Duodenal mucosa (tissue), 2 donors: ENCODE measurements around the gene SLC7A1.

ENCODE experiments used
- H3K27ac ChIP-seq: one replicate; pipeline ENCODE4 v1.7.0; 2013; ENCODE audit warnings: low read depth, low read length
- H3K27me3 ChIP-seq, 2 donors: one replicate each; pipeline ENCODE4 v1.7.0; 2013; ENCODE audit warnings: low read length in 2 of 2, control low read depth in 1 of 2; ENCODE audit not compliant: insufficient read depth in 2 of 2, control insufficient read depth in 1 of 2
- H3K36me3 ChIP-seq, 2 donors: one replicate each; pipeline ENCODE4 v1.7.0; 2013; ENCODE audit warnings: low read length in 2 of 2, control low read depth in 1 of 2; ENCODE audit not compliant: insufficient read depth in 2 of 2, control insufficient read depth in 1 of 2
- H3K4me1 ChIP-seq, 2 donors: one replicate each; pipeline ENCODE4 v1.7.0; 2013; ENCODE audit warnings: low read length in 2 of 2, control low read depth in 1 of 2; ENCODE audit not compliant: insufficient read depth in 2 of 2, control insufficient read depth in 1 of 2
- H3K4me3 ChIP-seq, 2 donors: one replicate each; pipeline ENCODE4 v1.7.0; 2013; ENCODE audit warnings: low read length in 2 of 2, low read depth in 1 of 2
- H3K9ac ChIP-seq, 2 donors: one replicate each; pipeline ENCODE4 v1.7.0; 2013; ENCODE audit warnings: low read length in 2 of 2, low read depth in 1 of 2
- H3K9me3 ChIP-seq, 2 donors: one replicate each; pipeline ENCODE4 v1.7.0; 2013; ENCODE audit warnings: low read length in 2 of 2, control low read depth in 1 of 2; ENCODE audit not compliant: control insufficient read depth in 1 of 2

SLC7A1 gene

DNA sequence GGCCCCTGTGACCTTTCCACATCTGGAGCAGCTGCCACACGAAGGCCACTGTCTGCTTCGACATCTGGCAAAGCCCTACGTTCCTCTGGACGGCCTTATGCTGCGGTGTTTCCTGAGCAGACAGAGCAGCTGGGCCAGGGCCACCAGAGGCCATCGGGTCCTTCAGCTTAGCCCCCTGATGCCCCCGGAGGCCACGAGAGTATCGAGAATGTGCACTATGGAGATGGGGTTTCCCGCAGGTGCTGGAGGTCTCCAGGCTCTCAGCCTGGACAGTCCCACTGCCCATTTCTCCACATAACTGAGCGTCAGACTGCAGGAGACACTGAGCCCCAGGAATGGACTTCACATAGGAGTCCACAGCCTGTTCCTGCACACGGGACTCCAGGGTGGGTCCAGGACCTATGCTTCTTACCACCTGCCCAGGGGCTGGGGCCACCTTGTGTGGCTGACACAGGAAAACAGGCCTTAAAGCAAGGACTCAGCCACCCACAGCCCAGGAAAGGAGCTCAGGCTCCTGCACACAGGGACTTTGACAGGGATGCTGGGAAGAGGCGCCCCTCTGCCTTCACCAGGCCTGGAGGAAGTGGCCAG is 80.7 kb downstream of the SLC7A1 start:
- Histone ChIP-seq H3K9ac (no peak overlapping the region), H3K27me3 (no peaks in the 10 kb centered on the region), H3K36me3 (peaks cover 31 to 71% of the 10 kb centered on the region in 2 donors), H3K9me3 (no peaks in the 10 kb centered on the region), H3K27ac (no peak overlapping the region), H3K4me3 (no peak overlapping the region), H3K4me1 (no peaks in the 10 kb centered on the region)

DNA sequence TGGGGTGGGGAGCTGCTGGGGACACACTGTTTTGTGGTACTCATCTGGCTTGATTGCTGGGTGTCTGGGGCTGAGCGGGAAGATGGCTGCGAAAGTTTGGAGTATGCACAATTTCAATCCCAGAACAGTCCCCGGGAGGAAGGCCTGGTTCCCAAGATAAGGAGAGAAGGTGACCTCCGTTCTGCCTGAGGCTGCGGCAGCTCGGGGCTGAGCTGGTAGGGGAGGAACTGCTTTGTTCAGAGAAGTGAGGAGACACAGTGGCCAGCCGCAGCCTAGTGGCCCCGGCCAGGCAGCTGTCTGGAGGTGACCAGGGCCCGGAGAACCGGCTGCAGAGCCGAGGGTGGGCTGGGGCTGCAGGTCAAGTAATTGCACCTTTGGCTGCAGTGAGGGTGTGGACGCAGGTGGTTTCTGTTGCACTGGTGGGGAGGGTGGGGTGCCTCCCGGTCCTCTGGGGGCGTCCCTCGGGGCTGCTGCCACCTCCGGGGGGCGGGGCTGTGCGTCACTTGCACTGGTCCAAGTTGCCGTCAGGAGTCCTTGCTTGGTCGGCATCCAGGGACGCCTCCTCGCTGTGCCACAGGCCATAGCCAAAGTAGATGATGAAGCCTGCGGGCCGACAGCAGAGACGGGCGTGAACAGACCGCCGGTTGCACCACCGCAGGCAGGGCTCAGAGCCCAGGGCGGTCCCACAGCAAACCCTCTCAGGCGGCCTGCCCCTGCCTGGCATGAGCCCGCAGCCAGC is 81.3 kb downstream of the SLC7A1 start:
- no peaks in the 10 kb centered on the region for H3K27me3 ChIP-seq
- no peak overlapping the region for H3K27ac ChIP-seq
- no peak overlapping the region for H3K4me3 ChIP-seq
- H3K4me1 ChIP-seq = peaks cover 2 to 3% of the 10 kb centered on the region in 2 donors
- no peak overlapping the region for H3K9ac ChIP-seq
- no peaks in the 10 kb centered on the region for H3K9me3 ChIP-seq
- peaks cover 29 to 65% of the 10 kb centered on the region in 2 donors for H3K36me3 ChIP-seq

GRCh38 chr13:29513002-29513980 is 82.2 kb downstream of the SLC7A1 start:
- H3K4me3 ChIP-seq = no peak overlapping the region
- peaks cover 29 to 64% of the 10 kb centered on the region in 2 donors for H3K36me3 ChIP-seq
- no peaks in the 10 kb centered on the region for H3K27me3 ChIP-seq
- no peak overlapping the region for H3K27ac ChIP-seq
- H3K9ac ChIP-seq = no peak overlapping the region
- peaks cover 11% of the 10 kb centered on the region in 2 donors for H3K4me1 ChIP-seq
- no peaks in the 10 kb centered on the region for H3K9me3 ChIP-seq

GRCh38 chr13:29511980-29512379 is 83.5 kb downstream of the SLC7A1 start:
- no peak overlapping the region for H3K9ac ChIP-seq
- H3K9me3 ChIP-seq = no peaks in the 10 kb centered on the region
- no peak overlapping the region for H3K4me3 ChIP-seq
- H3K27me3 ChIP-seq = no peaks in the 10 kb centered on the region
- H3K27ac ChIP-seq = no peak overlapping the region
- peaks cover 11 to 12% of the 10 kb centered on the region in 2 donors for H3K4me1 ChIP-seq
- peaks cover 18 to 51% of the 10 kb centered on the region in 2 donors for H3K36me3 ChIP-seq

DNA sequence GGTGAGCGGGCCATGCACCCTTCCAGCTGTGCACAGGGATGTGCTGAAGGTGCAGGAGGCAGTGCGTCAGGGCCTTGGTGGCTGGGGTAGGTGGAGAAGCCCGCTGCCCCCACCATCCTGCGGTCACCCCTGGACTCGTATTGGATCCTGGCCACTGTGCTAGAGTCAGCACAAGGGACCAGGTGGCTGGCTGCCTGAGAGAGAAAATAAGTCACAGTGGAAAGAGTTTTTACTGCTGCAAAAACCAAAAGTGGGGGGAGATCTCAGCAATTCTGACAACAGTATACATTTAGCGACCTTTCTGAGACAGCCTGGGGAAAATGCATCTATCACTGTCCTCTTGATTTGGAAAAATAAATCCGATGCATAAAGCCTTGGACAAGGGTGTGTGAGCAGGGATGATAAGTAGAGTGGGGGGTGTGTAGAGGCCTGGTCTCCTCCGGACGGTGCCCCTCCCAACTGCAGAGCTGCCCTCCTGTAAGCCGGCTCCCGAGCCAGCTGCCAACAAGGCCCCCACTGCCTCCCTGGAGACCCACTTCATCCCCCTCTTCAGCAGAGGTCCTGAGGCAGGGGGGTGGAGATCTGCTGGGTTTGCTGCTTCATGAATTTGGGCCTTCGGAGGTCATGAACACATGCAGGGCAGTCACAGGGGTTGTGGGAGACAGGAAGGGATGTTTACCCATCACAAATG is 84.2 kb downstream of the SLC7A1 start:
- H3K4me3 ChIP-seq = no peak overlapping the region
- H3K9me3 ChIP-seq = no peaks in the 10 kb centered on the region
- H3K9ac ChIP-seq = no peak overlapping the region
- H3K36me3 ChIP-seq = peaks cover 11 to 46% of the 10 kb centered on the region in 2 donors
- H3K27ac ChIP-seq = no peak overlapping the region
- peaks cover 11 to 12% of the 10 kb centered on the region in 2 donors for H3K4me1 ChIP-seq
- no peaks in the 10 kb centered on the region for H3K27me3 ChIP-seq

GRCh38 chr13:29510651-29511084 is 84.8 kb downstream of the SLC7A1 start:
- H3K9me3 ChIP-seq = no peaks in the 10 kb centered on the region
- no peaks in the 10 kb centered on the region for H3K27me3 ChIP-seq
- no peak overlapping the region for H3K4me3 ChIP-seq
- no peak overlapping the region for H3K27ac ChIP-seq
- H3K36me3 ChIP-seq = peaks cover 7 to 40% of the 10 kb centered on the region in 2 donors
- H3K9ac ChIP-seq = no peak overlapping the region
- H3K4me1 ChIP-seq = peaks cover 11 to 12% of the 10 kb centered on the region in 2 donors

DNA sequence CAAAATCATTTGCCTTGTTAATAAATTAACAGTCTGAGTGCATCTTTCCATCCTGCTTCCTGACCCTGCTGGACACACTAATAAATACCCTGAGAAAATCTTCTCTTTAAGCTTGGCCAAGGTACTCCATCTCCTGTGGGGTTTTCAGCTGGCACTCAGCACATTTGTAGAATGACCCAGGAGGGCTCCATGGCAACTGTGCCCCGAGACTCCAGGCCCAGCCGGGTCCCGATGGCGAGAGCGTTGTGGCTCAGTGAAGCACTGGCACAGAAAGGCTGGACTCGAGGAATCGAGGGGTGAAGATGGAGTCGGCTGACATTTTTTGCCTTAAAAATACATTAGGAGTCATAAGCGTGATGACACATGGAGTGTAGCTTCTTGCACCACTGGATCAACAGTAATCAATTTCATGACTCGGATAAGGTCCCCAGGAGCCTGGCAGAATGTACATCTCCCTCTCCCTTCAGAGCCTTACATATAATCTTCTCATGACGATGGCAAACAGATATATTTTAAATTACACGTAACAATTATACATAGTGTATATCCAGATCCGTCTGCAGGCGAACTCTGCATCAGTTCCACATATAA is 85.4 kb downstream of the SLC7A1 start:
- H3K4me1 ChIP-seq = peaks cover 11 to 12% of the 10 kb centered on the region in 2 donors
- peaks cover 4 to 34% of the 10 kb centered on the region in 2 donors for H3K36me3 ChIP-seq
- no peak overlapping the region for H3K9ac ChIP-seq
- H3K4me3 ChIP-seq = no peak overlapping the region
- no peaks in the 10 kb centered on the region for H3K9me3 ChIP-seq
- H3K27ac ChIP-seq = no peak overlapping the region
- no peaks in the 10 kb centered on the region for H3K27me3 ChIP-seq

DNA sequence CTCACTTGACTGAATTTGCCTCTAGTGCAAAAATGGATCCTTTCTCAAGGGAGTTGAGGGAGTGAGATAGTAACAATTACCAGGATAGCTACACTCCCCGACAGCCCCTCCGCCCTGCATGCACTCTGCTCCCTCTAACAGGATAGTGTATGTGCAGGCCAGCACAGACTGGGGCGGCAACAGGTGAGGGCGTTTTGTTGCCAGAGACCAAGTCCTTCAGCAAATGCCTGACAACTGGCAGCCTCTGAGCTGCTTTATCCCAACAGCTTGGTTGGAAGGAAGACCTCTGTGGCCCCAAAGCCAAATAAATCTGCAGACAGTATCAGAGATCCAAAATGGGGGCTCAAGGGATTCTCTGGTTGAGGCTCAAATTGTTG is 86.6 kb downstream of the SLC7A1 start:
- H3K27ac ChIP-seq = no peak overlapping the region
- peaks cover 4 to 22% of the 10 kb centered on the region in 2 donors for H3K36me3 ChIP-seq
- H3K27me3 ChIP-seq = peaks cover 0 to 6% of the 10 kb centered on the region in 2 donors
- H3K9me3 ChIP-seq = no peaks in the 10 kb centered on the region
- H3K4me1 ChIP-seq = peaks cover 11 to 12% of the 10 kb centered on the region in 2 donors
- no peak overlapping the region for H3K9ac ChIP-seq
- H3K4me3 ChIP-seq = no peak overlapping the region

GRCh38 chr13:29508130-29508875 is 87.2 kb downstream of the SLC7A1 start:
- Histone ChIP-seq H3K36me3 (peaks cover 4 to 17% of the 10 kb centered on the region in 2 donors), H3K9me3 (no peaks in the 10 kb centered on the region), H3K4me1 (peaks cover 11 to 12% of the 10 kb centered on the region in 2 donors), H3K27me3 (peaks cover 0 to 6% of the 10 kb centered on the region in 2 donors), H3K9ac (no peak overlapping the region), H3K4me3 (no peak overlapping the region), H3K27ac (no peak overlapping the region)
